NCI-H526 (cell line): ENCODE measurements around the gene GRIFIN.
"Not testable (repeated sequence)": the region's sequence is repeated elsewhere in the genome, so short reads cannot be mapped to it uniquely, and the experiment has no call there.

Experiments
- DNase-seq, 2 experiments: peaks; one replicate each; lab custom pipeline; 2025; lab: John Stamatoyannopoulos, UW

Gene GRIFIN

GRCh38 chr7:2453849-2454248 is 22.3 kb downstream of the GRIFIN start:
- not testable (repeated sequence) for DNase-seq

- DNase-seq: no peak
These were observed 23.4 kb downstream of the GRIFIN start for GRCh38 chr7:2452643-2453270.

GRCh38 chr7:2452074-2452507 is 24.1 kb downstream of the GRIFIN start:
- no peak for DNase-seq

DNA sequence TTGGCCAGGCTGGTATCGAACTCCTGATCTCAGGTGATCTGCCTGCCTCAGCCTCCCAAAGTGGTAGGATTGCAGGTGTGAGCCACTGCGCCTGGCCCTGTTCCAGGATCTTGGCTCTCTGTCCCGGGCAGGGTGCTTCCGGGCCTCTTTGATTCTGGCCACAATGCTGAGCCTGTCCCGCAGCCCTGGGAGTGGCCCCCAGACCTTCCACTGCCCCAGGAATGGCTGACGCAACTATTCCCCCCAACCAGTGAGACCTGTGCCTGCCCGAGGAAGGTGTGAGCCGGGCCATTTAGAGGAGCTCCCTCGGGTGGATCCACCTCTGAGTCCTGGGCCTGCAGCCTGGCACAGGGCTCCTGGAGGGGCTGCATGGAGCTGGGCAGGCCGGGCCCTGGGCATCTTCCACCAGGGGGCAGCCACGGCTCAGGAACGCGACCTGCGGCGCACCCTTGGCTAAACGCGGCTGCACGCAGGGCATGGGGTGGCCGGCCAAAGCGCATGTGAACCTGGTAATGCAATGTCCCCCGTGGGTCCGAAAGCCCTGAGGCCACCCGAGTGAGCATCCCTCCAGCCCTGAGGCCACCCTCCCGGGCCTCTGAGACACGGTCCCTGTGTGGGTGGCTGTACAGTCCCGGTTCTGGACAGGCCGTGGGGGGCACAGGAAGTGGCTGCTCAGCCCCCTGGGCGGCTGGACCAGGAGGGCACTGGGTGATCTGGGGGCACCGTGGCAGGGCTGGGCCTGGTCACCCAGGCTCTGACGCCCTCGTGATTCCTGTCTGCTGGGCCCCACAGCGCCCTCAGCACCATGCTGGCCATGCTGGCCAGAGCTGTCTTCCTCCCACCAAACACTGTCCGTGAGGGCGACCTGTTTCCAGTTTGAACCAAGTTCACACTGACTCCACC is 24.8 kb downstream of the GRIFIN start:
- DNase-seq: peak; percentile 20 to 90

- DNase-seq: no peak
These were observed 25.7 kb downstream of the GRIFIN start for GRCh38 chr7:2450198-2451107.

DNA sequence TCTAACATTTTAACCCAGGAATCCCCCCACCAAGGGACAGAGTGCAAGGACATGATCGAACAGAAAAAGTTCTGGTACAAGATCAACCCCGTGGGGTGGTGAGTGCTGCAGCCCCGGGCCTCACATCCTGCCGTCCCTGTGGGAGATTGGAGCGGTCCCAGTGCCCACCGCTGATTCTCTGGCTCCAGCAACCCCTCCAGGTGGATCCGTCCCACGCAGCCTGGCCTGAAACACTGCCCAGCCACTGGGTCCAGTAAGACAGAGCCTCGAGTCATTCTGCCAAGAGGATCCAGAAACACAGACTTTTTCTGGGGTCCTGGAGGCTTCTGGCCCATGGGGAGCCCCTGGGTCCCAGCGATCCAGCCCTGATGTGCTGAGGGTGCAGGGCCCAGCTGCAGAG is 29.5 kb downstream of the GRIFIN start:
- DNase-seq: no peak

GRCh38 chr7:2445898-2446555 is 30.2 kb downstream of the GRIFIN start:
- DNase-seq: no peak

DNA sequence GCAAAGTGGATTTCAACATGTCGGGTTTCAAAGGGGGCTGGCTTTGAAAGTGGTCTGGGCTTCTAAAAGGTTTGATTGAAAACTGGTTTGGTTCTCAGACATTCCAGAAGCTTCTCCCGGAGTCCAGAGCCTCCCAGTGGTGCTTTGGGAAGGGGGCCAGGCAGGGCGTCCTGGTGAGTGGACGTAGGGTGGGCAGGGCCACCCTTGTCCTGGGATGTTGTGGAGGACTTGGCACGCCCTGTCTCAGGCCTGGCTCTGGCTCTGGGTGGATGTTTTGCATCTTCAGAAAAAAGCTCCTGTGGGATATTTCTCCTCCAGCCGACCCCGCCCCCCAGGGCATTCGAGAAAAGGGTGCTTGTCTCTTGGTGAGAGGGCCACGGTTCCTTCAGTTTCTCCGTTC is 31.2 kb downstream of the GRIFIN start:
- DNase-seq: no peak

DNA sequence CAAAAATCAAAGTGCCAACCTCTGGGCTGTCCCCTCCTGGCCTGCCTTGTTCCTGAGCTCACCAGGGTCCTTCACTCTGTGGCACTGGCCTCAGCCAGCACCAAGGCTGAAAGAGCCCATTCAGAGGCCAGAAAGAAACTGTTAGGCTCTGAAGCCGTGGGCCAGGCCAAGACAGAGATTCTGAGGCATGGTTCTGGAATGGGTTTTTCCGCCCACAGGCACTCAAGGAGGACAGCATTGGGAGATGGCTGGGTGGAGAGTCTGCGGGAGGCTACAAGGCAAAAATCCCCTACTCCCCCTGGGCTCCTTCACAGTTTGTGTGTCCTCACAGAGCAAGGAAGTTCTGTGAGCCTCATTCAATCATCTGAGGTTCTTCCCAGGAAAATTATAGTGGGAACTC is 31.7 kb downstream of the GRIFIN start:
- DNase-seq: no peak

DNA sequence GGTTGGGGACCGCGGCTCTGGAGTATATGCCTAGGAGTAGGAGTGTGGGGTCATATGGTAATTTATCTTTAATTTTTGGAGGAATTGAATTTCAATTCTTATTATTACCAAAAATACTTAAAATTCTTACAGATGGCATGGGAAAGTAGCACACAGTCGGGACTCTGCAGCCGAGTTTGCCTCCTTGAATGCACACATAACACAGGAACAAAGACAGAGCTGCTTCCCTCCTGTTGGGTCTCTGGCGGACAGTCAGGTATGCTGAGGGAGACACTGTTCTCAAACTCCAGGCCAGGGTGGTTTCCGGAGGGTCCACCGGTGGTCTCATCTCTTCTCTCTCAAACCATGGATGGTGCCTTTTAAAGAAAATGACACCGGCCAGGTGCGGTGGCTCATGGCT is 32.7 kb downstream of the GRIFIN start:
- no peak for DNase-seq

GRCh38 chr7:2441430-2442058 is 34.7 kb downstream of the GRIFIN start:
- DNase-seq: no peak

GRCh38 chr7:2440608-2441245 is 35.5 kb downstream of the GRIFIN start:
- DNase-seq: no peak

DNA sequence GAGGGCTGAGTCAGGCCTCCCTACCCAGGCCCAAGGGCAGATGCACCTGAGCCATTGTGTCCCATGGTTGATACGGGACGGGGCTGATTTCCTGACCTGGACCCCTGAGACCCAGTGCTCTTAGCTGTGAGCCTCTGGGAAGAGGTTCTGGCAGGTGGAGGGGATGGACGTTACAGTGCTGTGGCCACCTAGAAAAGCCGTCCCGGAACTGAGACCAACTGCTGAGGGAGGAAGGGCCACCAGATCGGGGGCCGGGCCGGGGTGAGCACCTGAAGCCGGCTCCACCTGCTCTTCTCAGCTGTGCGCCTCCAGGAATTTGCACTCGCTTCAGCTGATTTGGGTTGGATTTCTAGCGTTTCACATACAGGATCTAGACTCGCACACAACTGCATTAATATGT is 37.4 kb downstream of the GRIFIN start:
- no peak for DNase-seq

DNA sequence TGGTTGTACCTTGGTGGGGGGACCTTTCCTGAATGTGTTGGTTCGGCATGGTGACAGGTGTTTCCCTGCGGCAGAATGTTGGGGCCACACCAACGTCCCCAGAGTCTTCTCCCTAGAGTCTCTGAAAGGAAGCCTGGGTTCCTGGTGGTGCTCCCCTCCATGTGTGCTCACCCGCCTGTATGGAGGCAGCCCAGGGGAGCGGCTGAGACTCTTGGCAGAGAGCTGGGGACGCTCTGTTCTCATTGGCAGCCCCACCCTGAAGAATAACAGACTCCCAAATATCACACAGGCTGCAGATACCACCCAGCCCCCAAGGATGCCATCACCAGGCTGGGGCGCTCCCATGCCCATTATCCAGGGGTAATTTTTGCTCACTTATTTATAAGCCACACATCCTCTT is 38.0 kb downstream of the GRIFIN start:
- no peak for DNase-seq

GRCh38 chr7:2437537-2438148 is 38.6 kb downstream of the GRIFIN start:
- no peak for DNase-seq

GRCh38 chr7:2437136-2437535 is 39.1 kb downstream of the GRIFIN start:
- no peak for DNase-seq

DNA sequence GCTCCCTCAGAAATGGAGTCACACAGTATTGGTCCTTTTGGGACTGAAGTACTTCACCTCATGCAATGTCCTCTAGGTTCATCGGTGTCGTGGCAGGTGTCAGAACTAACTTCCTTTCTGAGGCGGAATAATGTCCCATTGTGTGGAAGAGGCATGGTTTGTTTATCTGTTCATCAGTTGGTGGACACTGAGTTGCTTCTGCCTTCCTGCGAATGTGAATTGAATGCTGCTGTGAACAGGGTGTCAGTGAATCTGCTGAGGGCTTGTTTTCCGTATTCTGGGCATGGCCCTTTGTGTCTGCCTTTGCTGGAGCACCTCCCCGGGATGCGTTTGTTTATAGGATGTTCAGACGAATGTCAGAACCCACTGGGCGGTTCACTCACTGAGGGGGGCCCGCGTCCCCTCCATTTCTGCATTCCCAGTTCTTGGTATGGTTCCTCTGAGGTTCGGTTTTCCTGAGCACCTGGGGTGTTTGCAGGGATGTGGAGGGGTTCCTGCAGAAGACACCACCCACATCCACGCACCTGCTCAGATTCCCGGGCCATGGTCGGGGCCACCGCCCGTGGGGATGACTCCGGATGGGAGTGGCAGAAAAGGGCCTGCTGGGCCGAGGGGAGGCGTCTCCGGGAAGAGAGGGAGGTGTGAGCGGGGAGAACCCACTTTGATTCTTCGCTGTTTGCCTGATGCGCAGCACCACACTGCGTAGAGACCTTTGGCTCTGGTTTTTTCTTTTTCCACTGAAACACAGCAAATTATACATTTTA is 39.7 kb downstream of the GRIFIN start:
- DNase-seq: peak; percentile 33 to 62

- no peak for DNase-seq
These were observed 41.1 kb downstream of the GRIFIN start for GRCh38 chr7:2435146-2435545.

DNA sequence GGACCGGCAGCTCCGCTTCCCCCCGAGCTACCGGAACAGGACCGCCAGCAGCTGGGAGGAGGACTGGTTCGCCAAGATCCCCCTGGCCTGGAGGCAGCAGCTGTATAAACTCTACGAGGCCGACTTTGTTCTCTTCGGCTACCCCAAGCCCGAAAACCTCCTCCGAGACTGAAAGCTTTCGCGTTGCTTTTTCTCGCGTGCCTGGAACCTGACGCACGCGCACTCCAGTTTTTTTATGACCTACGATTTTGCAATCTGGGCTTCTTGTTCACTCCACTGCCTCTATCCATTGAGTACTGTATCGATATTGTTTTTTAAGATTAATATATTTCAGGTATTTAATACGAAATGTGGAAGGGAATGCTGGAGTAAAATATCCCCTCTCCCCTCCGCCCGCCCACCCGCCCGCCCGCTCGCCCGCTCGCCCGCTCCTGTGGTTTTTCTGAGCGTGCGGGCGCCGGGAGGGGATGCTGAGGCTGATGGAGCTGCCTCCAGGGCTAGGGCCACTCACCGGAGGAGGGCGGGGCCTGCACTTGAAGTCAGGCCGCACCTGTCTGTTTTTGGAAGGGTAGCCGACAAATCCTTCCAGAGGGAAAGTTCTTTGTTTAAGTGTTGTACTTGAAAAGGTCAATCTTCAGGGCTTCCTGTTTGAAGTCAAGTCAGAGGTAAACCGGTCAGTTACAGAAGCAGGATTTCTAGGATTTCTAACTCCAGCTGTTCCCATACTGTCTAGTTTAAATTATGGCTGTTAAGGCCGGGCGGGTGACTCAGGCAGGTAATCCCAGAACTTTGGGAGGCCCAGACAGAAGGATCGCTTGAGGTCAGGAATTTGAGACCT is 42.3 kb downstream of the GRIFIN start:
- DNase-seq: no peak
